GM19397 (cell line): ENCODE measurements around the gene PARM1.

Experiments used
- ATAC-seq: cut with Tn5 transposase; IDR thresholded peaks from one replicate; pipeline ENCODE4 v1.9.1; 2021; ENCODE audit warnings: mild to moderate bottlenecking, moderate library complexity; ENCODE audit not compliant: unreplicated experiment

PARM1 gene

GRCh38 chr4:75065909-75066308 lies 133.0 kb downstream of the PARM1 start:
- ATAC-seq: no peak

- ATAC-seq: peak; percentile 73
Observed at GRCh38 chr4:75069493-75070074, 136.7 kb downstream of the PARM1 start.

DNA sequence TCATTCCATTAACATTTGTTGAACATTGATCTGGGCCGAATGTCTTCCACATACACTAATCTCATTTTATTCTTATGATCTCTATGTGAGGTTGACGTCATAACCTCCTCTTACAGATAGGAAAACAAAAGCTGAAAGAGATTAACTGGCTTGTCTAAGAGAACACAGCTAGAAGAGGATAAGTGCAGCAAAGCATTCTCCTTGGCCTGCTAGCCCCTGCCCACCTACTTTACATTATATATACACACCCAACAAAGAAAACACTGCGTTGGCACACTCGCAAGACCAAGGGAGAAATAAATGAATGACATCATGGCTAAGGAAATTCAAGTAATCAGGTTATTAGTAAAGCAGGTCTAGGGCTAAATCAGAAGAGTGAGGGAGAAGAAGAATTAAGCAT lies 138.4 kb downstream of the PARM1 start:
- no peak for ATAC-seq

DNA sequence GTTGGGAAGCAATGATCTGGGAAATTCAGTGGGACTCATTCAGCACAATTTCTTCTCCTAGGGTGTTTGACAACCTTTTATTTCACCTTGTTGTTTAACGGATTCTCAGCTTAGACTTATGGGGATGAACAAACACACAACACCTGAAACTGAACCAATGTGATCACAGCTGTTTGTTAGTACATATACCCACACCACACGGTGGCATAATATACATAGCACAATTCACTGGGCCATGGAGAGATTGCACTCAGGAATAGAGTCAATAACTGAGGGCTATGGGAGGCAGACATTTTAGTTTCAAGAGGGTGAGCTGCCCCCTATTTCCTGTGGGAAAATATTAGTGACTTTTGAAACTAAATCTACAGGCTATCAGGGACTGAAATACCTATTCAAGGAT lies 148.0 kb downstream of the PARM1 start:
- no peak for ATAC-seq

DNA sequence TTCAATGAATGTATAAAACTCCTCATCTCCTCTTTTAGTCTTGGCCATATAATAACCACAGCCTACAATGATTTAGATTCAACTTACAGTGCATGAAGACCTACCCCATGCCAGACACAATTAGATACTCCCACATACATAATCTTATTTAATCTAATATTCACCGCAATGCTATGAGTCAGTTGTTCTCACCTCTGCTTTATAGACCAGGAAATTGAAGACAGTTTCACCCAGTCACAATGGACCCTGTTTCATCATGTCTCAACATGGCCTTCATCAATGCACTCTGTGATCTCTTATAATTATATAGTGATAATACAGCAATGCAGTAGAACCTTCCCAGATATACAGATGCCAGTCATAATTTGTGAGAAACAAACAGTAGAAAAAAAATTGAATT lies 148.6 kb downstream of the PARM1 start:
- no peak for ATAC-seq

DNA sequence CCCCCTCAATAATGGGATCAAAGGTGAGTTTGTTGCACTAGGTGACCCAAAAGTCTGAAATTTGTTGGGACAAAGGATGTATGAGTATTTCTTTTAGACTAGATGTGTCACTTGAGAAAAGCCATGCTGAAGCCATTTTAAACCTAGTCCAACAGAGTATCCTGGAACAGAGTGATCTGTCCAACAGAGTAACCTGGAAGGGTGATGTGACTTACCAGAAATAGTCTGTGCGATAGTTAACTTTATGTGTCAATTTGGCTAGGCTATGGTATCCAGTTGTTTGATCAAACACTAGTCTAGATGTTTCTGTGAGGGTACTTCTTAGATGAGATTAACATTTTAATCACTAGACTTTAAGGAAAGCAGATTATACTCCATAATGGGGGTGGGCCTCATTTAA lies 154.5 kb downstream of the PARM1 start:
- no peak for ATAC-seq

- no peak for ATAC-seq
Observed at GRCh38 chr4:75087865-75088264, 154.9 kb downstream of the PARM1 start.

DNA sequence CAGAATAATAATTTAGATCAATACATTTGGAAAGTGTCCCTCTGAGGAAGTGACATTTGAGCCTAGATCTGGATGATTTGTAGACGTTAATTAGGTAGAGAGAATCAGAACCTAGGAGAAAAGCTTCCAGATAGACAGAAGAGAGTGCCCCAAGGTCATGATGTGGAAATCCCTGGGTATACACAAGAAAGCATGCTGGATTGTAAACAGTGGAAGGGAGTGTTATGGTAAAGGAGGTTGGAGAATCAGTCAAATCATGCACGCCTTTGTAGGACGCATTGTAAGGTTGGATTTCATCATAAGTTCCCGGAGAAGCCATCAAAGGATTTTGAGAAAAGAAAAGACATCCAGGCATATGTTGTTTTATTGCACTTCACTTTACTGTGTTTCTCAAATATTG lies 156.3 kb downstream of the PARM1 start:
- ATAC-seq: no peak

DNA sequence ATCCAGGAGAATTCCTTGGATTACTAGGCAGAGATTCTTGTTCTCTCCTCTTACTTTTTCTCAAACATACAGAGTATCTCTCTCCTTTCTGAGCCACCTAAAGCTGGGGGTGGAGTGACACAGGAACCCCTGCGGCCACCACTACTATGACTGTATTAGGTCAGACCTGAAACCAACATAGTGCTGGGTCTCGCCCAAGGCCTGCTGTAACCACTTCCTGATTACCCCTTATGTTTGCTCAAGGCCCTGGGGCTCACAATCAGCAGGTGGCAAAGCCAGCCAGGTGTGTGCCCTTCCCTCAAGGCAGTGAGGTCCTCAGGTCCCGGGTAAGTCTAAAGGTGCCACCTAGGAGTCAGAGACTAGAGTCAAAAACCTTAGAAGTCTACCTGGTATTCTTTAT lies 166.4 kb downstream of the PARM1 start:
- ATAC-seq: peak; percentile 96
